ENCODE data around the gene SOST.

DNA sequence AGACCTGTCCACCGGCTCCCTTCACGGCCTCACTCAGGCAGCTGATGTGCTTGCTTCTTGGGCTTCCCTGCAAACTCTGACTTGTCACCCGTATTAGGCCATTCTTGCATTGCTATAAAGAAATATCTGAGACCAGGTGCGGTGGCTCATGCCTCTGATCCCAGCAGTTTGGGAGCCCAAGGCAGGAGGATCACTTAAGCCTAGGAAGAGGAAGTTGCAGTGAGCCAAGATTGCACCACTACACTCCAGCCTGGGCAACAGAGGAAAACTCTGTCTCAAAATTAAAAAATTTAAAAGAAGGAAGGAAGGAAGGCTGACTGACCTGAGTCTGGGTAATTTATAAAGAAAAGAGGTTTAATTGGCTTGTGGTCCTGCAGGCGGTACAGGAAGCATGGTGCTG lies 17.0 kb downstream of the SOST start:
- no peak for TF ChIP-seq POLR2A (IDR thresholded peaks at IDR 0.05)
- TF ChIP-seq, protein P1, sequence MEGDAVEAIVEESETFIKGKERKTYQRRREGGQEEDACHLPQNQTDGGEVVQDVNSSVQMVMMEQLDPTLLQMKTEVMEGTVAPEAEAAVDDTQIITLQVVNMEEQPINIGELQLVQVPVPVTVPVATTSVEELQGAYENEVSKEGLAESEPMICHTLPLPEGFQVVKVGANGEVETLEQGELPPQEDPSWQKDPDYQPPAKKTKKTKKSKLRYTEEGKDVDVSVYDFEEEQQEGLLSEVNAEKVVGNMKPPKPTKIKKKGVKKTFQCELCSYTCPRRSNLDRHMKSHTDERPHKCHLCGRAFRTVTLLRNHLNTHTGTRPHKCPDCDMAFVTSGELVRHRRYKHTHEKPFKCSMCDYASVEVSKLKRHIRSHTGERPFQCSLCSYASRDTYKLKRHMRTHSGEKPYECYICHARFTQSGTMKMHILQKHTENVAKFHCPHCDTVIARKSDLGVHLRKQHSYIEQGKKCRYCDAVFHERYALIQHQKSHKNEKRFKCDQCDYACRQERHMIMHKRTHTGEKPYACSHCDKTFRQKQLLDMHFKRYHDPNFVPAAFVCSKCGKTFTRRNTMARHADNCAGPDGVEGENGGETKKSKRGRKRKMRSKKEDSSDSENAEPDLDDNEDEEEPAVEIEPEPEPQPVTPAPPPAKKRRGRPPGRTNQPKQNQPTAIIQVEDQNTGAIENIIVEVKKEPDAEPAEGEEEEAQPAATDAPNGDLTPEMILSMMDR (IDR thresholded peaks at IDR 0.05): no peak
